Esophagus squamous epithelium (tissue), 4 donors: ENCODE results near the gene SDC4.

Experiments
- CTCF ChIP-seq, 6 experiments: fragments of 450-650 bp in 4 of 6; fragments of 200-600 bp in 2 of 6; sonication (generic) in 2 of 6; IDR thresholded peaks; one replicate each; pipeline ENCODE4 v1.5.1; 2016 to 2019; ENCODE audit warnings: antibody characterized with exemption in 6 of 6, mild to moderate bottlenecking in 4 of 6, moderate library complexity in 4 of 6
- POLR2A ChIP-seq, 4 donors: fragments of 450-650 bp; IDR thresholded peaks; one replicate each; pipeline ENCODE4 v1.6.1; 2017; ENCODE audit warnings: antibody characterized with exemption in 4 of 4, mild to moderate bottlenecking in 4 of 4, moderate library complexity in 3 of 4

DNA sequence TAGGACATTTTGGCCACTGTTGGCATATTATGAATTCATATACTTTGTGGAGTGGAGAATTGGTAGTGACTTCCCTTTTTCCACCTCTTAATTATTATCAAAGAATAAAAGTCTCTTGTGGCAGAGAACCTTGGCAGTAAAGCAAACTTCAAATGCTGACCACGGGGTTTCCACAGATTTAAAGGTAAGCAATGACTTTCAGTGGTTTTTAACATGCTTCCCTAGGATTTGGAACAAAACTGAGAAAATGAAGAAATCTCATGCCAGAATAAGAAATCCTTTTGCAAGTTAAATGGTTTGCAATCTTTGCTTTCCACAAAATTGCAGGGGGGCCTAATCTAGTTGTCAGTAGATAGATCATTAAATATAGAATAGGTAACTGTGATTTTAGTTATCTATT is 2.0 kb upstream of the SDC4 start:
- no peak for TF ChIP-seq CTCF (IDR thresholded peaks at IDR 0.05)
- no peak for TF ChIP-seq POLR2A (IDR thresholded peaks at IDR 0.05)
